GM18951 (cell line): ENCODE data around the gene OSBPL5.

ENCODE experiments used
- POLR2A ChIP-seq: IDR thresholded peaks from 4 replicates; pipeline ENCODE4 v1.6.1; 2011; ENCODE audit warnings: mild to moderate bottlenecking; ENCODE audit not compliant: insufficient read length, insufficient read depth; ENCODE audit errors: extremely low read depth
- in situ Hi-C: fragments of 300-500 bp; cut with MboI; formaldehyde crosslinking; loops from one replicate; pipeline ENCODE4 v1.12.0; 2022; ENCODE audit warnings: low sequenced_read_pairs, mixed read lengths, inconsistent platforms; ENCODE audit not compliant: unreplicated experiment

The OSBPL5 gene

GRCh38 chr11:3202305-3202704 lies 37.2 kb upstream of the OSBPL5 start:
- in situ Hi-C loops = no loop called here
- TF ChIP-seq POLR2A = no peak

GRCh38 chr11:3201677-3202181 lies 36.6 kb upstream of the OSBPL5 start:
- no peak for TF ChIP-seq POLR2A
- in situ Hi-C loops = no loop called here

GRCh38 chr11:3201112-3201581 lies 36.0 kb upstream of the OSBPL5 start:
- TF ChIP-seq POLR2A = no peak
- in situ Hi-C loops = no loop called here

GRCh38 chr11:3200388-3201111 lies 35.4 kb upstream of the OSBPL5 start:
- in situ Hi-C loops = no loop called here

GRCh38 chr11:3199537-3200295 lies 34.6 kb upstream of the OSBPL5 start:
- no peak for TF ChIP-seq POLR2A
- in situ Hi-C loops = no loop called here

More at GRCh38 chr11:3200388-3201111, 35.4 kb upstream of the OSBPL5 start:
- no peak for TF ChIP-seq POLR2A

- in situ Hi-C loops = no loop called here
- TF ChIP-seq POLR2A = no peak
Observed at GRCh38 chr11:3198815-3199214, 33.7 kb upstream of the OSBPL5 start.

- in situ Hi-C loops = no loop called here
- no peak for TF ChIP-seq POLR2A
Observed at GRCh38 chr11:3197878-3198528, 32.9 kb upstream of the OSBPL5 start.

- no peak for TF ChIP-seq POLR2A
- in situ Hi-C loops = no loop called here
Observed at GRCh38 chr11:3197044-3197695, 32.1 kb upstream of the OSBPL5 start.

GRCh38 chr11:3196161-3197043 lies 31.3 kb upstream of the OSBPL5 start:
- no peak for TF ChIP-seq POLR2A
- in situ Hi-C loops = no loop called here

- TF ChIP-seq POLR2A = no peak
- in situ Hi-C loops = no loop called here
Observed at GRCh38 chr11:3195251-3196160, 30.4 kb upstream of the OSBPL5 start.
